Skin epidermis (tissue), 12 donors: ENCODE results near the gene ITPKA.

Source experiments
- H3K27ac ChIP-seq, 21 experiments: fragments of 200-600 bp; sonication (generic) in 11 of 21; one replicate each; pipeline ENCODE4 v1.5.0; 2020; ENCODE audit warnings: mild to moderate bottlenecking in 3 of 21, inconsistent platforms in 2 of 21, moderate library complexity in 2 of 21
- H3K4me3 ChIP-seq, 7 experiments: fragments of 200-600 bp; sonication (generic) in 2 of 7; one replicate each; pipeline ENCODE4 v1.5.0; 2020; ENCODE audit warnings: inconsistent platforms in 2 of 7, mild to moderate bottlenecking in 2 of 7, moderate library complexity in 1 of 7

Gene ITPKA

DNA sequence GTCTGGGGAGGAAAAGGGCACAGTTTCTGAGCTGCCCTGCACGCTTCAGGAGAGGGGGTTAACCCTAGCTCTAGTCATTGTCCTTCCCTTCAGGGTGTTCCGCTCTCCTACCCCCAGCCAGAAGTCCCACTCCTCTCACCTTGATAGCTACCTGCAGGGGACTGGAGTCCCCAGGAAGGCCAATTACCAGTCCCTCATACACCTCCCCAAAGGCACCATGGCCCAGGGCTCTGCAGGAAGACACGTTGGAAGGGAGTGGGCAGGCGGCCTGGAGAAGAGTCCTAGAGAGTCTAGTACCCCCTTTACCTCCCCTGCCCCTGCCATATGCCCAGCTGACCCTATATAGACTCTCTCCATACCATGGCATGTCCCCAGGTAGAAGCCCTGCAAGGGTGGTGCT, 12.1 kb downstream of the ITPKA start:
- Histone ChIP-seq H3K27ac (no peak overlapping the region), H3K4me3 (no peak overlapping the region)

DNA sequence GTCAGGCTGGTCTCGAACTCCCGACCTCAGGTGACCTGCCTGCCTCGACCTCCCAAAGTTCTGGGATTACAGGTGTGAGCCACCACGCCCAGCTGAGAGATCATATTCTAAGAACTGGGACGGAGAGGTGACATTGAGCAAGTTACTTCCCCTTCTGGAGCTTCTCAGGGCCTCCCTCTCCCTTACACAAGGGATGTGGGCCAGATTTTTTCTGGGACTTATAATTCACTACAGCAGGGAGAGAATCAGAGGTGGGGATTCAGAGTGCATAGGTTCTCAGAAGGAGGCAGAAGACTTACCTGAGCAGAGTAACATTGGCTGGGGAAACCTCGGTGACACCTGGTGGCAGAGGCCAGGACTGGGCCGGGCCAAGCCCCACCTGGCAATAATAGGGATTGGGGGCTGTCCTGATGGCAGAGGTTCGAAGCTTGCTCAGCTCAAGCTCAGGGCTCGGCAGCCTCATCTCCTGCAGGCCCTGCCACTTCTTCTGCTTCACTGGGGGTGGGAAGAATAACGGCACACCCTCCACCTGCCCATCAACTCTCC, 13.2 kb downstream of the ITPKA start:
- H3K27ac ChIP-seq = no peak overlapping the region
- H3K4me3 ChIP-seq = no peak overlapping the region

DNA sequence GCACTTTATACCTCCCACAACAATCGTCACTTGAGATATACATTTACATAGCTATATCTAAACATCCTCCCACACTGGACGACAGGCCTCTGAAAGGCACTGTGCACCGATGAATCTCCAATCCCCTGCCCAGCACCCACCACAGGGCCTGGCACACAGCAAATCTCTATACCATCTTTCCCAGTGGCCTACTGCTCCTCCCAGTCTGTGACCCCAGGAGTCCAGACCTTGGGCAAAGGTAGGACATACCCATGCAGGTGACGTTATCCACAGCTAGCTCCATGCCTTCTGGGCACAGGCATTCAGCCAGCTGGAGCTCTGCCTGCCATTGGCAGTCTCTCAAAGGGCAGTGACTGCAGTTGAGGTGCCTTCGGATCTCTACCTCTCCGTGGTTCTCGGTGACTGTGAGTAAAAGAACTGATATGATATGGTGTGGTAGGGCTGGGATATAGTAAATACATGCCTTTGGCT, 14.2 kb downstream of the ITPKA start:
- Histone ChIP-seq H3K27ac (no peak overlapping the region), H3K4me3 (no peak overlapping the region)

DNA sequence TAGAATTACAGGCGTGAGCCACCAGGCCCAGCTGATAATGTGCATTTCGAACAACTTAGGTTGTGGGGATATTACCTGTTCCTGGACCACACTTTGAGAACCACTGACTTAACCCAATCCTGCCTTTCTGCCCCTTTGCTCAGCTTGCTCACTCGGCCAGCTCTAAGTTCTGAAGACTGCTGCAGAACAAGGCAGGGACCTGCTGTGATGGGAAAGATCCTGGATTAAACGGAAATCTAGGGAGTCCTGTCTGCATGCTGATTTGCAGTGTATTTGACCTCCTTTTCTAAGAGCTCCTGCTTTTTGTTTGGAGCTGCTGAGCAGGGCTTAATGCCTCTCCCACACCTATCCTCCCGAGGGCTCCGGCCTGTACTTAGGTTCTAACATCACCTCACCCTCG, 17.1 kb downstream of the ITPKA start:
- no peak overlapping the region for H3K27ac ChIP-seq

DNA sequence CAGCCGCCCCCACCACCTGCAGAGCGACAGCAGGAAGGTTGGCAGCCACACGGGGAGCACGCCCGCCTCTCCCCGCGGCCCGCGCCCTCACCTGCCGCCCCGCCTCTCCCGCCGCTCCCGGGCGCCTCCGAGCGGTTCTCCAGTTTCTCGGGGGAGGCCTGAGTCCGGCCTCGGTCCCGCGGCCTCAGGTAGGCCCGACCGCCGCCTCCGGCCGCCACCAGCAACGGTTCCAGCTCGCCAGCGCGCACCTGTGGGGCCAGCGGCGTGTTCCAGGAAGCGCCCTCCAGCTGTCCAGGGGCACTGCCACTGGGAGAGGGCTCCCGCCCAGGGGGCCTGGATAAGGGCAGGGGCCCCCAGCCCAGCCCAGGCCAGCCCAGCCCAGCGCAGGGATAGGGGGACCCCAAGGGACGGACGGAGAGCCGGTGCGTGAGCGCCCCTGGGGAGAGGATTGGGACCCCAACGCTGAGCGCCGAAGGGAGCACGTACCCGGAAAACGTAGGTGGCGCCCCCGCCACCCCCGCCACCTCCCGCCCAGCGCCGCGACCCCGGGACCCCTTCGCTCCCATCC, 17.7 kb downstream of the ITPKA start:
- Histone ChIP-seq H3K4me3 (peak overlapping the region in 4 of 7 experiments; percentile 8 to 33 (median 22)), H3K27ac (no peak overlapping the region)

More for the DNA sequence above, 17.1 kb downstream of the ITPKA start:
- H3K4me3 ChIP-seq = no peak overlapping the region

DNA sequence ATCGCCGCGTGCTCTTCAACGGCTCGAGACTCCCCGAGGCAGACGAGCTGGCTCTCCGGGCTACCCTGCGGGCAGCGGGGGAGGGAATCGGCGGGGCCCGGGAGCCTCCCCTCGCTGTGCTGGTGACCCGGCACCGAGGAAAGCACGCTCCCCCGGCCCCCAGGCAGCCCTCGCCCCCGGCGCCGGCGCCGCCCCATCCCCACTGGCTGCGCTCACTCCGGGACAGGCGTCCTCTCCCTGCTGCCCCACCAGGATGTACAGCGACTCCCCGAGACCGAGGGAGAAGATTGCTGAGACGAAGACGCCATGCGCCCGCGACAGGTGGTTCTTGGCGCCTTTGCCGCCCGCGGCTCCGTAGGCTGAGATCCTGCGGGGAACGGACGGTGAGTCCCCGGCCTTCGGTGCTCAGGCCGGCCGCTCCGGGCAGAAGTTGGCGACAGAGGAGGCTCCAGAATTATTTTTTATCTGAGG, 18.3 kb downstream of the ITPKA start:
- peak overlapping the region in 5 of 7 experiments; percentile 2 to 33 (median 21) for H3K4me3 ChIP-seq
- H3K27ac ChIP-seq = no peak overlapping the region

DNA sequence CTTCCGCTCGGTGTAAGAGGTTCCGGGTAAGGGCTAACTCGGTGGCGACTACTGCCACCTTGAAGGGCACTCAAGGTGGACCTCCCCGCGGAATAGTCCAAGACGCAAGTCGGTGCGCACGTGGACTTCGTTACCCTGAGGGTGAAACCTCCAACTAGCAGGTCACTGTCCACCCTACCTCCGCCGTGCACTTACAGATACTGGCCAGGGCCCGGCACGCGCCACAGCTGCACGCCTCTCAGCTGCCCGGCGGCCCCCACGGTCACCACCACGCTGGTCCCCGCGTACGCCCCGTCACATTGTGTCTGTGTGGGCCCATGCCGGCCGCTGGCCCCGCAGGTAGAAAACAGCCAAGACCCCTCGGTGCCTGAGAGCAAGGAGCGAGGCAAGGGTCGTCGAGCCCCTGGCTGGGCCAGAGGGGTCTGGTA, 18.9 kb downstream of the ITPKA start:
- Histone ChIP-seq H3K27ac (no peak overlapping the region), H3K4me3 (peak overlapping the region in 6 of 7 experiments; percentile 4 to 33 (median 20))

DNA sequence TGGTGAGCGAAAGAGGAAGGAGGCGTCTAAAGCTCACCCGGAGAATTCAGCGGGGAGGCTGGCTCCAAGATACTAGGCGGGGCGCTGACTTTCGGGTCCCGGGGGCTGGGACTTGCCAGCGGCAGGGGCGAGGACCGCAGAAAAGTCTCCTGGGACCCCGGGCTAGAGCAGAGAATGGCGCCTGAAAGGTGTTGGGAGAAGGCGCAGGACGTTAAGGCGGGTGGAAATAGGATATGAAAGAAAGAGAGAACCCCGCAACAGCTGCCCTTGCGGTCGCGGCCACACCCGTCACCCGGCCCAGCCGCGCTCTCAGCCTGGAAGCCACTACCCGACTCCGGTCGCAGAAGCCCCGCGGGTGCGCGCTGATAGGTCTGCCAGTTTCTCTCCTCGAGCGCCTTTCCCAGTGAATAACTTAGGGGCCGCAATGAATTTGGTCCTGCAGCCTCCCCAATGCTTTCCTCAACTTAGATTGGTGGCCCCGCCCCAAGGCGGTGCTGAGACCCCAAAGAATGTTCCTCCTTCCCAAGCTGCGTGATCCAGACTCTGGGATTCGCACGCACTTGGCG, 19.3 kb downstream of the ITPKA start:
- Histone ChIP-seq H3K27ac (no peak overlapping the region), H3K4me3 (peak overlapping the region in 6 of 7 experiments; percentile 4 to 33 (median 20))

DNA sequence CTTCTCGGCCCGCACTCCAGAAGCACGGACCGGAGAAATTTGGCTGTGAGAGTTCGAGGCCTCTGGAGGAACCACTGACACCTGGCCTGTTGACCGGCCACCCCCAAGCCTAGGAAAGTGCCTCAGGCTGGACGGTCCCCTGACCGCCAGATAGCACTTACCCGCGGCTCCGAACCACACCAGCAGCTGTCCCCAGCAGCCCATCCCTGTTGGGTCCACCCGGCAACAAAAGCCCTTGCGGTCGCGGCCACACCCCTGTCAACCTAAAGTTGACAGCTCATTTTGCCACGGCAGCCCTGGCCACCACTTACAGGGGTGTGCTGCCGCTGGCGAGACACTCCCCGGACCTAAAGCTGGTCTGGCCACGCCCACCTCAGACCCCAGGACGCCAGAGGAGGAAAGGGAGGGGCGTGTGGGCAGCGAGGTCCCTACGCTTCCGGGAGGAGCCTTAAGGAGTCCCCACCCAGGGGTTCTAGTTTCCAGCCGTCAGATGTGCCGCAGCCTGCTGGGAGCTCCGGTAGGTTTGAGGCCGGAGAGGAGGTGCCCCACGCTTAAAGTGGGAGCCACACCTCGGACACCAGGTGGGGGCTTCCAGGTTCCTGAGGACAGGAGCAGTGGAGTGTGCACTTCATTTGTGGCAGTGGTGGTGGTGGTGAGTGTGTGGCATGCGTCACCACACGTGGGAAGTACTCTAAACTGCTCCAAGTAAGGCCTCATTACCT, 20.0 kb downstream of the ITPKA start, which contains the start of gene LTK:
Gene LTK, minus strand, starts transcription at position 322 of the 722 bp plus-strand sequence. Its CDS starts 118 bp downstream, at position 204.
- no peak within 1 kb of the TSS for H3K27ac ChIP-seq

DNA sequence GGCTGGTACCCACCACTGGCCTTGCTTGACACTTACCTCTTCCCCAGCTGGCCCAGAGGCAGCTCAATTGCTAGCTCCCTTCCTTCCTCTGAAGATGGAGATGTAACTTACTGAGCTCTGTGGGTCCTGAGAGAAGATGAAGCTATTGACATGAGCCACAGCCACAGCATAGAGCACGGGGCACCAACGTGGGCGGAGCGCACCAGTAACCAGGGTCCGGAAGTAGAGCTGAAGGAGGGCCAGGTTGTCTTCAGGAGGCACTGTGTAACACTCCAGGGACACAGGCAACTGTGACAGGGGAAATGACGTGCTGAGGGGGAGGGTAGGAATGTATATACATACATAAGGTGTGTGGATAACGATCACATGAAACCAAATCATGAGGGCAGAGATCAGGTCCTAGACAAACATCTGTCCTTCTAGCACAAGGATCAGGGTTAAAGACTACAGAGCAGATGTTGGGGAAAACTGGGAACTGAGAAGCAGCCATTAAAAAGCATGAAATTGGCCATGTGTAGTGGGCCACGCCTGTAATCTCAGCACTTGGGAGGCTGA, 24.3 kb downstream of the ITPKA start:
- Histone ChIP-seq H3K4me3 (no peak overlapping the region), H3K27ac (no peak overlapping the region)

More for the DNA sequence above, 20.0 kb downstream of the ITPKA start, which contains the start of gene LTK:
- peak within 1 kb of the TSS in 6 of 7 experiments; percentile 4 to 33 (median 20) for H3K4me3 ChIP-seq

DNA sequence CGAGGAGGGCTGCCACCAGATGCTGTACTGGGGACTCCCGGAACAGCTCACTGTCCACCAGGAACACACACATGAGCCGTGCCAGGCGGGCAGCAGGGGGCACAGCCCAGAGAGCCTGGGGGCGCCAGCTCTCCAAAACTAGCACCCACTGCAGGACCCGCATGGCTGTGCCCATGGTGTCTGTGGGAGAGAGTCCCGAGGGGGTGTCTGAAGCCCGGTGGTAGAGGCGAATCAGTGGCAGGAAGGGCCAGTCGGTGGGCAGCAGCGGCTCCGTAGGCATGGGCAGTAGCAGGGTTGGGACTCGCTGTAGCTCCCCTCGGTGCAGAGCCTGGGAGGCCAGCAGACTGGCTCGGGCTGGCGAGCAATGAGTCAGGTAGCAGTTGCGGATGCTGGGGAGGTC, 27.0 kb downstream of the ITPKA start:
- Histone ChIP-seq H3K27ac (no peak overlapping the region), H3K4me3 (no peak overlapping the region)

DNA sequence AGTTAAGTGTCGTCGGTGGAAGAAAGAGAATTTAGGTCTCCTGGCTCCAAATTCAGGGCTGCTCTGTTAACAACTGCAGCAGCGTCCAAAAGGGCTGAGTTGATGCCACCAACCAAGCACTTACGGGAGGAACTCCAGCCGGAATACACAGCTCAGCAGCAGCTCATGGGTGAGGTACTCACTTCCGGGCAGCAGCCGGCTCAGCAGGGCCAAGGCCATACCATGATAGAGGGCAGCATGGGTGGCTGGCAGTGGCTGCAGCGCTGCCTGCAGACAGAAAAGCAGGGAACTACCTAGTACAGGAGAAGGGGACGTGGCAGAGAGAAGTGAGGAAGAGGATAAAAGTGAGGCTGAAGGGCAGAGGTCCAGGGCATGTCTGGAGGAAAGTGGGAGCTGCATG, 27.9 kb downstream of the ITPKA start:
- Histone ChIP-seq H3K4me3 (no peak overlapping the region), H3K27ac (no peak overlapping the region)

DNA sequence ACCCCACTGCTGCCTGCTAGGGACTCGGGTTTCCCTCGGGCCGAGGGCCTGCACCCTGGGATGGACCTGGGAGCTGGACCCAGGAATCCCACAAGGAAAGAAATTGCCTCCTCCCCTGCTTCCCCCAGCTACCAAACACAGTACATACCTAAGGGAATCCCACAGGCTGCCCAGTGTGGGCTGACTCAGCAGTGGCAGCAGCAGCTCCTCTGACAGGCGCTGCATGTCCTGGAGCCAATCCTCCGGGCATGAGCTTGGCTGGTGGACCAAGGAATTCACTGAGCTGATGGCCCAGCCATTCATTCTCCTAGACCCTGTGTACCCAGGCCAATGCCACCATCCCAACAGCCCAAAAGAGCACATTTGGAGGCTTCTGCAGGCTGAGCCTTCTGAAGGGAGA, 29.4 kb downstream of the ITPKA start:
- H3K4me3 ChIP-seq = no peak overlapping the region
- no peak overlapping the region for H3K27ac ChIP-seq

DNA sequence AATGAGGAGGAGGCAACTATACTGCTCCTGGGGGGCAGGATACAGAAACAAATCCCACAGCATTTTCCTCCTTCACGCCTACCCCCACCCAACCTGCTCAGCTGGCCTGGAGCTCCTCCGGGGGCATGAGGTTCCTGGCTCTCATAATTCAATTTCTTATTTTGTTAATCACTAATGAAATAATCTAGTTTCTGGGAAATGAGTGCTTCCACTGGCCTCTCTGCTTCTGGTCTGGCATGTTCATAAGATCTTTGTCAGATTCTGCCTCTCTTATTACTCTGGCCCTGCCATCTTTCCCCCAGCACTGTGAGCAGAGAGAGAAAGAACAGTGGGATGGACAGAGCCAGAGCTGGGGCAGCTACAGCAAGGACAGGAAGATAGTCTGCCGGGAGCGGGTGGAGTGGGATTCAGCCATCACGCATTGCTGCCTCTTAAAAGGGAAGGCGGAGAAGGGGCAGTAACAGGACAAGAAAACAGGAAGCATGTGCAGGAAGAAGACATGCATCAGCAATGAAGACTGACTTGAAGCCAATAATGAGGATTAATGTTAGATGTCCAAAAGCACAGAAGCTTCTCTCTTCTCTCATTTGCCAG, 36.8 kb downstream of the ITPKA start:
- no peak overlapping the region for H3K4me3 ChIP-seq
- H3K27ac ChIP-seq = no peak overlapping the region

DNA sequence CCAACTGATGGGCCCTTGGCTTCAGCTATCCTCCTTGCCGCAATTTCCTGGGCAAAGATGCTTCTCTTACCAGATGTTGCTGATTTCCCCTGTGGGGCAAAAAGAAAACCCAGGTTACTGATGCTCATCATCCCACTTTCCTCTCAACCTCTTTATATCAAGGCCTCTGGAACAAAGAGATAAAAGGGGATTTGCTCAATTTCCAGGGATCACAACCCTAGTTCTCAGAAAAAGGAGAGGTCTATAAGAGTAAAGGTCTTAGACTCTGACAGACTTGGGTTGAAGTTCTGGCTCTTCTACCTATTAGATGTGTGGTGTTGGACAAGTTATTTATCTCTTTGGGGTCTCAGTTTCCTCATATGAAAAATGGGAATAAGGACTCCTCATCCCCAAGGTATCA, 41.9 kb downstream of the ITPKA start:
- no peak overlapping the region for H3K27ac ChIP-seq
- H3K4me3 ChIP-seq = no peak overlapping the region

DNA sequence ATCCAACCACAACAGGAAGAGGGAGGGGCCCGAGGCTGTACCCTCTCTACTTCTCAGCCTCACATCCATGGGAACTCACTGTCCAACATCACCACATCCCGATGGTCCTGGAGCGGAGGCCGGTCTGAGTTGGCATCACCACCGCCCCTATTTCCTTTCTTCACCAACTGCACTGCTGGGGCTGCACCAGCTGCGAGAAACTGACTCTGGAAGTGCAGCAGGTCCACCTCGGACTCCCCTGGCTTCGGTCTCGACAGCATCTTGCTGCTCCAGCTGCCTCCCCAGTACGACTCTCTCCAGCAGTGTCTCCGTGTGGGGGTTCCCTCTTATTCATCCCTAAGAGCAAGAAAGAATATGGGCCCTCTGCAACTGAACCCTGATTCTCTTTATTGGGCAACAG, 43.2 kb downstream of the ITPKA start:
- no peak overlapping the region for H3K4me3 ChIP-seq
- no peak overlapping the region for H3K27ac ChIP-seq

DNA sequence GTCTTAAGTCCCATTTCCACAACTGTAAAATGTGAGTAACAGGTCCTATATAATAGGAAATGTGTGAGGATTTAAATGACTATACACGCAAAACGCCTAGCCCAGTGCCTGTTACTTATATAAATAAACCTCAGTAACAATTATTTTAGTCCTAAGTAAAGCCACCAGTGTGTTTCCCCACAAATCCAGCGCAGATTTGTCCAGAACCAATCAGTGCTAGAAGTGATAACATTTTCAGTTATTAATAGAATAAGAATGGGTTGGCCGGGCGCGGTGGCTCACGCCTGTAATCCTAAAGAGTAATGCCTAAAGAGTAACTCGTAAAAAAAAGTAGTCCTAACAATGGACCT, 49.8 kb downstream of the ITPKA start:
- Histone ChIP-seq H3K27ac (peak overlapping the region in 20 of 21 experiments; percentile 52 to 95 (median 81)), H3K4me3 (peak overlapping the region; percentile 59 to 93 (median 84))

DNA sequence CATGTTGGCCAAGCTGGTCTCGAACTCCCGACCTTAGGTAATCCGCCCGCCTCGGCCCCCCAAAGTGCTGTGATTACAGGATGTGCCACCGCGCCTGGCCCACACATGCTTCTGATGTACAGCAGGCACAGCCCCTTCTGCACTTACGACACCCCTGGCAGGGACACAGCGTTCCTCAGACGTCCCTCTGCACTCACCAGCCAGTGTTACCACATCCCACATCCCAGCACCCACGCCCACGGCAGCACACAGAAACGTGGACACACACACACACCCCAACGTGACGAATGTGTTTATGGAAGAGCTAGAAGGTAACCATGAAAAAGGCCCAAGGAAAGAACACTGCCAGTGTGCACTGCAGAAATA, 51.0 kb downstream of the ITPKA start:
- Histone ChIP-seq H3K27ac (peak overlapping the region in 15 of 21 experiments; percentile 64 to 95 (median 80)), H3K4me3 (peak overlapping the region; percentile 59 to 93 (median 84))

DNA sequence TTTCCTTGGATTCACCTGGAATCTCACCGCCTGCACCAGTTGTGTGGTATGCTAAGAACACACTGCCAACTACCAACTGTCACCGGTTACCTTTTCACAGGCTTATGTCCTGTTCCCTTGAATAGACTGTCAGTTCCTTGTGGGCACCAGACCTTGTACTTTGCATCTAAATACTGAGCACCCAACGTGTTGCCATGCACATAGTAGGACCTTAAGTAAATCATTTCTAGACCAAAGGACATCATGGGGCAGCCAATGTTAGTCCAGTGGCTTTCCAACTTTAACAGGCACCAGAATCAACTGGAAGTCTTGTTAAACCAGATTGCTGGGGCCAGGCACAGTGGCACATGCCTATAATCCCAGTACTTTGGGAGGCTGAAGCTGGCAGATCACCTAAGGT, 51.5 kb downstream of the ITPKA start:
- no peak overlapping the region for H3K4me3 ChIP-seq

More for the DNA sequence above, 51.5 kb downstream of the ITPKA start:
- peak overlapping the region in 3 of 21 experiments; percentile 7 to 83 (median 81) for H3K27ac ChIP-seq
